Measurements from ENCODE around the gene PARS2. TPM values are rescaled to one million over a fixed set of nuclear protein-coding genes. Genes with fewer than 3 reads are reported as not detected.
A peak's percentile ranks its signal among the peaks of the same experiment; 100 is the strongest.

Gene PARS2
- total RNA-seq, 1 donor from 2014 or later, result 7.1 TPM

DNA sequence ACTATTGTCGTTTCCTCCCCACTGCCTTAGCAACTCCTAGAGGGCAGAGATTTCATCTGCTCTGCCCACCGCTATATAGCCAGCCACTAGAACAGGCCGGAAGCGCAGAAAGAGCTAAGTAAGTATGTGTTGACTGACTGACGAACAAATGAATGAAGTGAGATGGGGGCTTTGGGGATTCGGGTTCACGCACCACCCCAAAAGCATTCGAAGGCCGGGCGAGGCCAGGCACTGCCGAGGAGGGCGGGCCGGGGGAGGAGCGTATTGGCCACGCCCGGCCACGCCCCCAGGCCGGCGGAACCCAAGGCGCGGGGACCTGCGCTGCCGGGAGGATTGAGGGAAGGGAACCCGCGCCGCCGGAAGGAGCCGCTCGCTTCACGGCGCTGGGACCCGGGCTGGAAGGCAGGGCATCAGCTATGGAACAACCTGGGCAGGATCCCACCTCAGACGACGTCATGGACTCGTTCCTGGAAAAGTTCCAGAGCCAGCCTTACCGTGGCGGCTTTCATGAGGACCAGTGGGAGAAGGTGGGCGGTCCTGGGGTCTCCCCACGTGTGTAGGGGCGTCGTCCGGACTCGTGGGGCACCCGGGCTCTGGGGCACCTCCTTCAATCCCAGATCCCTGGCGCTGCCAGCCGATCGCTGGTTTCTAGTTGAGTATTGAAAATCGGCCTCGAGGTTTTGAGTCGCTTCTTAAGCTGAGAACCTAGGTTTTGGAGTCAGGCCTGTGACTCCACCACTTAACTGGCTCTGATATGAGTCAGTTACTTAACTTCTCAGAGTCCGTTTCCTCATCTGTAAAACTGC lies 48.6 kb downstream of the PARS2 start, which contains the start of gene TTC4:
Gene TTC4, plus strand, starts transcription at position 369 of the 806 bp plus-strand sequence. Its CDS starts 48 bp downstream, at position 417.
- intact Hi-C loops (cut with micrococcal nuclease), result loop anchor here (1.0 to 2.0 kb wide), 6 partner anchors 49 to 662 kb away; partner anchors contain the start of genes CYB5RL, DHCR24, MRPL37 and PARS2
- peak; percentile 96 for DNase-seq
- peaks cover 23% of the 10 kb centered on the region for H3K4me1 Mint-ChIP-seq
- H3K36me3 Mint-ChIP-seq (ENCODE audit: low read depth), result peaks cover 26% of the 10 kb centered on the region
- H3K4me3 Mint-ChIP-seq, result peak within 1 kb of the TSS; percentile 96
- peak within 1 kb of the TSS; percentile 93 for H3K27ac Mint-ChIP-seq
- peaks cover 5% of the 10 kb centered on the region for H3K27me3 Mint-ChIP-seq
- no peaks in the 10 kb centered on the region for H3K9me3 Mint-ChIP-seq

GRCh38 chr1:54714881-54715492 lies 49.3 kb downstream of the PARS2 start:
- Mint-ChIP-seq H3K27me3 (peaks cover 5% of the 10 kb centered on the region), H3K27ac (peak overlapping the region; percentile 16), H3K36me3 (ENCODE audit: low read depth) (peaks cover 24% of the 10 kb centered on the region), H3K9me3 (no peaks in the 10 kb centered on the region), H3K4me1 (peaks cover 23% of the 10 kb centered on the region), H3K4me3 (peak overlapping the region; percentile 96)
- intact Hi-C loops (cut with micrococcal nuclease), result loop anchor here (1.0 kb wide), 2 partner anchors 515 to 662 kb away; partner anchors contain the start of genes CYB5RL, MRPL37, TCEANC2 and TMEM59
- no peak for DNase-seq

DNA sequence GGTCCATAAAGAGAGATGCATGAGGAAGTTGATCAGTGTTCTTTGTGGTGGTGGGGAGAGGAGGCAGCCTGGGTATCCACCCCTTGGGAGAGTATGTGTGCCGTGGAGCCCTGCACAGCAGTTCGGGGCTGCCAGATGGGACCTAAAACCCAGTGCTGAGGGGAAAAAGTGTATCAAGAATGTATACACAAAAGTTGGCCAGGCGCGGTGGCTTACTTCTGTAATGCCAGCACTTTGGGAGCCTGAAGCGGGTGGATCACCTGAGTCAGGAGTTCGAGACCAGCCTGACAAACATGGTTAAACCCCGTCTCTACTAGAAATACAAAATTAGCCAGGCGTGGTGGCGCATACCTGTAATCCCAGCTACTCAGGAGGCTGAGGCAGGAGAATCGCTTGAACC lies 52.8 kb downstream of the PARS2 start:
- no peaks in the 10 kb centered on the region for H3K9me3 Mint-ChIP-seq

DNA sequence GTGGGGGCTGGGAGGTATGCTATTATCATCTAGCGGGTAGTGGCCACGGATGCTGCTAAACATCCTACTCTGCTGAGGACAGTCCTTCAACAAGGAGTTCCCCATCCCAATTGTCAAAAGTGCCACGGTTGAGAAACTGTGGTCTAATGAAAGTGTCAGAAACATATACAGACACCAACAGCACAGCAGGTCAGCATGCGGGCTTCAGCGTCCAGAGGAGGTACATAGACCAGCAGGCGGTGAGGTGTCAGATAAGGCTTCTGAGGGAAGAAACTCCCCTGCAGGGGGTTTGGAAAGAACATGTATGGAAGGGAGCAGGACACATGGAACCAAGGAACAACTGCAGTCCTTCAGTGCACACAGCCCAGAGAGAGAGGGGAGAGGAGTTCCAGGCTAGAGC lies 53.5 kb downstream of the PARS2 start:
- H3K36me3 Mint-ChIP-seq (ENCODE audit: low read depth), result no peaks in the 10 kb centered on the region
- H3K27ac Mint-ChIP-seq, result no peak overlapping the region
- H3K9me3 Mint-ChIP-seq, result no peaks in the 10 kb centered on the region
- H3K27me3 Mint-ChIP-seq, result peaks cover 7% of the 10 kb centered on the region
- no peak for DNase-seq
- peaks cover 6% of the 10 kb centered on the region for H3K4me1 Mint-ChIP-seq
- H3K4me3 Mint-ChIP-seq, result no peak overlapping the region
- intact Hi-C loops (cut with micrococcal nuclease), result no loop called here

More for the DNA sequence above, 52.8 kb downstream of the PARS2 start:
- H3K27me3 Mint-ChIP-seq, result peaks cover 7% of the 10 kb centered on the region
- no peak overlapping the region for H3K4me3 Mint-ChIP-seq
- H3K27ac Mint-ChIP-seq, result no peak overlapping the region
- peaks cover 10% of the 10 kb centered on the region for H3K4me1 Mint-ChIP-seq
- intact Hi-C loops (cut with micrococcal nuclease), result no loop called here
- H3K36me3 Mint-ChIP-seq (ENCODE audit: low read depth), result peaks cover 3% of the 10 kb centered on the region
- no peak for DNase-seq

DNA sequence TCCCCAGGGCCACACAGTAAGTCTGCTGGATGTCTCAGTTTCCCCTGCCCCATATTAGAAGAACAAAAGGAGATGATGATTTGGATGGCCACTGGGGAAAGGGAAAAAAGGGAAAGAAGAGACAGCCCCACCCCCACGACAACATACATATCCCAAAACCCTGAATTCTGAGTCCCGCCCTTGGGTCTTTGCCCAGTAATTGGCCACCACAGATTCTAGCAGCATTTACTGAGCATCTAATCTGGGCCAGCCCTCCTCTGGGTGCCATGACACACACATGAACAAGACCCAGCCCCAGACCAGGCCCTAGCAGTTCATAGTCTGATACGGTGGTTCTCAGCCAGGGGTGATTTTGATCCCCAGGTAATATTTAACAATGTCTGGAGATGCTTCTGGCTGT lies 53.9 kb downstream of the PARS2 start:
- intact Hi-C loops (cut with micrococcal nuclease), result no loop called here
- no peaks in the 10 kb centered on the region for H3K36me3 Mint-ChIP-seq (ENCODE audit: low read depth)

DNA sequence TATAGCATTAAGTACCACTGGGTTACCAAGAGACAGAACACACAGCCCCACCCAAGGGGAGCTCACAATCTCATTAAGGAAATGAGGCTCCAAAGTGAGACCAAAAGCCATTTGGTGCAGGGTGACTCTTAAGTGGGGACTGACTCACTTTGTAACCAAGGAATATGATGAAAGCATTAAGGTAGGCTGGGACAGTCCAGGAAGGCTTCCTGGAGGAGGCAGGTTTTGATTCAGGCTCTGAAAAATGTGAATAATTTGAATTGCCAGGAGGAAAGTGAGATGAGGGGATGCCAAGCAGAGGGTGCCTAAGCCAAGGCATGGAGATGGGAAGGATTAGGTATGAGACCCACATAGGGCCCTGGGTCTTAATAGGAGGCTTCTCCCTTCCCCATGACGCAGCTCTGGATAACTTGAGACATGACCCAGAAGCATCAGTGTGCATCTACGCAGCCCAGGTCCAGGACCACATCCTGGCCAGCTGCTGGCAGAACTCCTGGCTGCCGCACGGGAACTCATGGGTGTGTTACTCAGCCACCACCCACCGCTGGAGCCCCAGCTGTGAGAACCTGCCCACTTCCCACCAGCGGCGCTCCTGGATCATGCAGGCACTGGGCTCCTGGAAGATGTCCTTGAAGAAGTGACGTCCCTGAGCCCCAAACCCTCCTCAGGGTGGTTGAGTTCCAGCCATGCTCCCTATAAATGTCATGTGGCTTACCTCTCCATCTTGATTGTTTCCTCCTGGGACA lies 54.6 kb downstream of the PARS2 start:
- Mint-ChIP-seq H3K4me3 (no peak overlapping the region), H3K36me3 (ENCODE audit: low read depth) (no peaks in the 10 kb centered on the region), H3K9me3 (no peaks in the 10 kb centered on the region), H3K27me3 (peaks cover 11% of the 10 kb centered on the region), H3K27ac (no peak overlapping the region), H3K4me1 (no peaks in the 10 kb centered on the region)
- intact Hi-C loops (cut with micrococcal nuclease), result no loop called here
- no peak for DNase-seq

More for the DNA sequence above, 53.9 kb downstream of the PARS2 start:
- Mint-ChIP-seq H3K27me3 (peaks cover 7% of the 10 kb centered on the region), H3K4me3 (no peak overlapping the region), H3K4me1 (peaks cover 5% of the 10 kb centered on the region), H3K27ac (no peak overlapping the region), H3K9me3 (no peaks in the 10 kb centered on the region)
- DNase-seq, result no peak

DNA sequence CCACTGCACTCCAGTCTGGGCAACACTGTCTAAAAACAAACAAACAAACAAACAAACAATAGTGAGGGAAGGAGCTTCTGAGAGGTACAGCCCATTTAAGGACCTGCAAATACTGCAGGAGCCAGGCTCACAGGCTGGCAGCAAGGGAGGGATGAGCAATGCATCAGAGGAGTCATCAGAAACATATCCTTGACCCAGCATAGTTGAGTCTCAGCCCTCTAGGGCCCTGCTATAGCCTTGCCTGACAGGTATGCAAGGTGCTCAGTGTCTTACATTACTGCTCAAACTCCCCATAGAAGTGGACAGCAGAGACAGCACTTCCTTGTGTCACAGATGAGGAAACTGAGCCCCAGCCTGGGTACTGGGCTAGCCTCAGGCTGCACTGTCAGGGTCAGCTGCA lies 55.9 kb downstream of the PARS2 start:
- Mint-ChIP-seq H3K36me3 (ENCODE audit: low read depth) (no peaks in the 10 kb centered on the region), H3K27ac (no peak overlapping the region), H3K4me1 (no peaks in the 10 kb centered on the region), H3K4me3 (no peak overlapping the region), H3K9me3 (no peaks in the 10 kb centered on the region), H3K27me3 (peaks cover 11% of the 10 kb centered on the region)
- intact Hi-C loops (cut with micrococcal nuclease), result no loop called here
- DNase-seq, result no peak

Other genes with a start within 250 kb of the PARS2 start
- gene ACOT11, start 216.3 kb downstream of the PARS2 start, total RNA-seq, result 1.3 and 1.6 TPM in 2 replicates
- not detected in 2 replicates for gene FAM151A, start 141.0 kb downstream of the PARS2 start, total RNA-seq
- 0.07 and 0.12 TPM in 2 replicates for gene MROH7, start 122.7 kb downstream of the PARS2 start, total RNA-seq
- 41.6 and 45.3 TPM in 2 replicates for gene TTC4, start 48.7 kb downstream of the PARS2 start, total RNA-seq
- 1.6 TPM in 2 replicates for gene TTC22, start 36.8 kb upstream of the PARS2 start, total RNA-seq
- gene DHCR24, start 122.7 kb upstream of the PARS2 start, total RNA-seq, result 207 and 211 TPM in 2 replicates
- not detected in 2 replicates for gene TMEM61, start 216.1 kb upstream of the PARS2 start, total RNA-seq
- not detected in 2 replicates for gene BSND, start 234.4 kb upstream of the PARS2 start, total RNA-seq